T-helper 2 cell treated with Interferon-gamma antibody and Interleukin-4, amounts not matched to agents 100 ng/mL and 5 ng/mL, for 36 hours (primary cell): Measurements from ENCODE around the gene SGMS1. TPM values are rescaled to one million over a fixed set of nuclear protein-coding genes. Genes with fewer than 3 reads are reported as not detected.
"Not testable (repeated sequence)": the region's sequence is repeated elsewhere in the genome, so short reads cannot be mapped to it uniquely, and the experiment has no call there.

Experiments used
- intact Hi-C: fragments of 100-400 bp; cut with micrococcal nuclease; formaldehyde crosslinking; loops from one replicate; pipeline ENCODE4 v1.15.1; 2023
- total RNA-seq: library from RNA; stranded (reverse); gene quantifications from 2 replicates; pipeline ENCODE4 v1.2.3, GENCODE V29; 2022

The SGMS1 gene
- total RNA-seq, 1 donor from 2014 or later = 24.1 TPM

DNA sequence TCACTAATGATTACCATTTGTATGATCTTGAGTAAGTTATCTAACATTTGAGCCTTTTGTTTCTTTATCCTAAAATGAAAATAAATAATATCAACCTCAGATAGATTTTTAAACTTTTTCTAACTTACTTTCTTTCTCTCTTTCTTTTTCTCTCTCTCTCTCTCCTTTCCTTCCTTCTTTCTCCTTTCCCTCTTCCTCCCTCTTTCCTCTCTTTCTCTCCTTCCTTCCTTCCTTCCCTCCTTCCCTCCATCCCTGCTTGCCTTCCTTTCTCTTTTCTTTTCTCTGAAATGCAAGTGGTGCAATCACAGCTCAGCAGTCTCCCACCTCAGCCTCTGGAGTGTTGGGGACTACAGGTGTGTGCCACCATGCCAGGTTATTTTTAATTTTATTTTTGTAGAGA lies 239.5 kb downstream of the SGMS1 start:
- intact Hi-C loops = no loop called here

DNA sequence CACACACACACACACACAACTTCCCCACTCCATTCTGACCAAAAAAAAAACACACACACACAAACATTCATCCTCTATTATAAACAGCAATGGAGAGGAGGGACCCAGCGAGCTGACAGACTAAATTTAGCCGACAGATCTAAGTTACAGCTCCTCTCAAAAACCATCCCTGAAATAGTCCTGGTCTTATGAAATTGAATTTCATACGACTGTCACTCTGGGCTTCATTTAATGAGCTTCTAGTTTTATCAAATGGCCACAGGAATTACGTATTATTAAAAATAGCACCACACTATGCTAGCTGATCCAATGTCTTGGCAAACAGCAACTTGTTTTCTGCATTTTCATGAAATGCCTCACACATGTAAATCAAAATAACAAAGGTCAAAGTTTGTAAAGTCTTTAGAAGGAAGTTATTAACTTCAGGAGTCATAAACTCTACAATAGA lies 241.2 kb downstream of the SGMS1 start:
- intact Hi-C loops = no loop called here

DNA sequence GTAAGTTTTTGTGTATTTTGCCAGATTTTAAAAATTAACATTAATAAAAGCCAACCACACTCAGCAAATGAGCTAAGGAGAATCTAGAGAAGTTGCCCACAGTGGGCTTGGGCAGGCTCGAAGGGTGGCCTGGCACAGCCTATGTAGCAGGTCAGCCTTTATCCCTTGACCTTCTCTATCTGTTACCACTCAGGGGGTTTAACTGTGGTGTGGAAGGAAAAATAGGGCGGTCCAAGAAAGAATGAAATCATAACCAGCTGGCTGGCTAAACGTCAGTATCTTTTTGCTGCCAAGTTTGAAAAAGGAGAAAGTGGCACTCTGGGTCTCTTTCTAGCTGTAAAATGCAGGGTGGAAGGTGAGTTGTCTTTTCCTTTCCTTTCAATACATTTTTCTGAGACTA lies 242.1 kb downstream of the SGMS1 start:
- intact Hi-C loops = no loop called here

DNA sequence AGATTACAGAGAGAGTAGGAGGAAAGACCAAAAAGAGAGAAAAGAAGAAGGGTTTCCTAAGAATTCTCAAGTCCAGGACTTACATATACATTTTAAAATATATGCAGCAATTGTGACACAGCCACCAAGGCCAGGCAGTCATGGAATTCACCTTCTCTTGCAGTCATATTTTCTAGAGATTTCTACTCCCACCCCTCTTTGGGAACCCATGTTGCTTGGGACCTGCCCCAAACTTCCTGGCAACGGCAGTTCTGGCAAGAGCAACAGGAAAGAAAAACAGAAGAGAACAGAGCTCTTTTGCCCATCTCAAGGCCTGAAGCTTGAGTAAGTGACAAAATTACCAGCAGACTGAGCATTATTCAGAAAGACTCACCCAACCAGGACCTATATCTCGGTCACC lies 244.1 kb downstream of the SGMS1 start:
- intact Hi-C loops = no loop called here

DNA sequence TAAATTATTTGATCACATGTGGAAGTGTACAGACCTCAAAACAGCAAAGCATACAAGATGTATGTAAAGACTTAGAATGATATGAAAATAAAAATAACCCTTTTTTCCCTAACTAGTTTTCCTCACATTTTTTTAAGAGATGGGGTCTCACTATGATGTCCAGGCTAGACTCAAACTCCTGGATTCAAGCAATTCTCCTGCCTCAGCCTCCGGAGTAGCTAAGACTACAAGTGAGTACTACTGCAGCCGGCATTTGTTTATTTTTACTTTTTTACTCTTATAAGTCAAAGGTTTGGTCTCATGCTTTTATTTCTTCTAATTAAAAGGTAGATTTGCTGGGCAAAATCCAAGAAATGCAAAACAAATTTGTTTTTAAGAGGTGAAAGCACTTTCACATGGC lies 248.0 kb downstream of the SGMS1 start:
- intact Hi-C loops = no loop called here

DNA sequence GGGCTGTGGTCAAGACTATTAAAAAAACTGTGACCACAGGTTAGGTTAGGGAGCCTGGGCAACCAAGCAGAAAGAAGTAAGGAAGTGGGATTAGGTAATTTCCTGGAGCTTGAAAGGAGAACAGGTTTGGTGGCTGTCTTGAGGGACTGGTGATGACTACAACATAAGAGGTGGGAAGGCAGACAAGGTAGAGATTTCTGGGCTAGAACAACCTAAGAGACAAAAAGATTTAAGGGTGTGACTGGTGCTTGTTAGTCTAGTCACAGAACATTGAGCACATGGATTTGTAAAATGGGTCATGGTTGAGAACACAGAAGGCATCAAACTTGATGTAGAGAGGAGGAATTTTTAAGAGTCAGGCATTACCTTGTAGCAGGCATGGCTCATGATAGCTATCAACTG lies 248.7 kb downstream of the SGMS1 start:
- intact Hi-C loops = no loop called here

DNA sequence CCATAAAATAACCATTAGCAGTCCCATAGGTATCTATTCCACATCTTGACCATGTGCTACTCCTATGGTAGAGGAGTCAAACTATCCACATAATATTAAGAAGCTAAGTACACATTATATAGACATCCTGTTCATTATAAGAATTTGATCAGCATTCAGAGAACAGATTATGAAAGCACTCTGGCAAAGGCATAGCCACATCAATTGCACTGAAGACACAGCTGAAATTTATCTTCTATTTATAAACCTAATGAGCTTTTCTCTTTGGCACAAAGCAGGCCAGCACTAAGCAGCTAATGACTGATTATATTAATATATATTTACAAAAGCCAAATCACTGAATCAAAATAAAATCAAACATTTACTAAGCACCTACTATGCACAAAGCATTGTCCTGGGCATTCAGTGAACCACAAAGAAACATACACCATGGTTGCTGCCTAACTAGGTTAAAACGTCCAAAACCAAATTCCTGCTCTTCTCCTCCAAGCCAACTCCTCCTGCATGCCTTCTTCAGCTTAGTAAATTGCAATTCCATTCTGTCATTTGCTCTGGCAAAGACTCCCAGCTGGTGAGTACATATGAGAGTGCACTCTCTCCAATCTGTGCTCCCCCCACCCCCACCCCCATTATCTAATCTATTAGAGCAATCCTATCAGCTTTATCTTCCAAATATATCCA lies 249.8 kb downstream of the SGMS1 start:
- intact Hi-C loops = no loop called here

DNA sequence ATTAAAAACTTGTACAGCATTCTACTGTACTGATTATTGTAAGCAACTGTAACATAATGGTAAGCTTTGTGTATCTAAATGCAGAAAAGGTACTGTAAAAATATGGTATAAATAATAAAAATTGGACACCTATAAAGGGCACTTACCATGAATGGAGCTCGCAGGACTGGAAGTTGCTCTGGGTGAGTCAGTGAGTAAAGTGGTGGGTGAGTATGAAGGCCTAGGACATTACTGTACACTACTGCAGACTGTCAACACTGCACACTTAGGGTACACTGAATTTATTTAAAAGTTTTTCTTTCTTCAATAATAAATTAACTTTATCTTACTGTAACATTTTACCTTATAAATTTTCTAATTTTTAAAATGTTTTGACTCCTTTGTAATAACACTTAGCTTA lies 253.8 kb downstream of the SGMS1 start:
- intact Hi-C loops = no loop called here

DNA sequence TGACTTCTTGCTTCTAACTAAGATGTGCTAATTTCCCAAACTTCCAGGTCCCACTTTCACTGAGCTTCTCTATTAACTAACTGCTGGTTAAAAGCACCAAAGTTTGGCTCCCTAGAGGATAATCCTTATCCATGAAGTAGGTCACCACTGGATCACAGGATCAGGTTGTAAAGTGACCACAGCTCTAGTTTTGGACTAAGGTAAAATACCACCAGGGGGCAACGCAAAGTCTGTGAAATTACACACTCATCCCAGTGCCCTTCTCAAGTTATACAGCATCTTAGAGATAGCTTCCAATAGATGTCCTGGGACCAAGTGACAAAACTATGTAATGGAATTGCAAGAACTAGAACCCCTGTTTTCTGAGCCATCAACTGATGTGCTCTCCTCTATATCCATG lies 256.0 kb downstream of the SGMS1 start:
- intact Hi-C loops = loop anchor here (1.0 kb wide), 1 partner anchor 53 kb away; no protein-coding TSS in a partner anchor

DNA sequence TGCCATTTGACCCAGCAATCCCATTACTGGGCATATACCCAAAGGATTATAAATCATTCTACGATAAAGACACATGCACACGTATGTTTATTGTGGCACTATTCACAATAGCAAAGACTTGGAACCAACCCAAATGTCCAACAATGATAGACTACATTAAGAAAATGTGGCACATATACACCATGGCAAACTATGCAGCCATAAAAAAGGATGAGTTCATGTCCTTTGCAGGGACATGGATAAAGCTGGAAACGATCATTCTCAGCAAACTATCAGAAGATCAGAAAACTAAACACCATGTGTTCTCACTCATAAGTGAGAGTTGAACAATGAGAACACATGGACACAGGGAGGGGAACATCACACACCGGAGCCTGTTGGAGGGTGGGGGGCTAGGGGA lies 257.3 kb downstream of the SGMS1 start:
- intact Hi-C loops = not testable (repeated sequence)

DNA sequence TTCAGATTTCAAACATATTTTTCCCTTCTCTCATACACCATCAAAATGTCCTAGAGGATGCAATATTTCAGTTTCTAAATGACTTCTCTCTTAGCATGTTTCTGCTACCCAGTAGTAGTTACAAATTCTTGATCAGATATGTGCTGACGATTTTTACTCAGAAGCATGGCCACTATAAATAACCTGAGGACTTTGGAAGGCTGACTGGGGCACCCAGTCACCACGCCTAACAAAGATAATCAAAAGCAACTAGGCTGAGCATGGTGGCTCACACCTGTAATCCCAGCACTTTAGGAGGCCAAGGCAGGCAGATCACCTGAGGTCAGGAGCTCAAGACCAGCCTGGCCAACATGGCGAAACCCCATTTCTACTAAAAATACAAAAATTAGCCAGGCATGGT lies 259.0 kb downstream of the SGMS1 start:
- intact Hi-C loops = not testable (repeated sequence)

DNA sequence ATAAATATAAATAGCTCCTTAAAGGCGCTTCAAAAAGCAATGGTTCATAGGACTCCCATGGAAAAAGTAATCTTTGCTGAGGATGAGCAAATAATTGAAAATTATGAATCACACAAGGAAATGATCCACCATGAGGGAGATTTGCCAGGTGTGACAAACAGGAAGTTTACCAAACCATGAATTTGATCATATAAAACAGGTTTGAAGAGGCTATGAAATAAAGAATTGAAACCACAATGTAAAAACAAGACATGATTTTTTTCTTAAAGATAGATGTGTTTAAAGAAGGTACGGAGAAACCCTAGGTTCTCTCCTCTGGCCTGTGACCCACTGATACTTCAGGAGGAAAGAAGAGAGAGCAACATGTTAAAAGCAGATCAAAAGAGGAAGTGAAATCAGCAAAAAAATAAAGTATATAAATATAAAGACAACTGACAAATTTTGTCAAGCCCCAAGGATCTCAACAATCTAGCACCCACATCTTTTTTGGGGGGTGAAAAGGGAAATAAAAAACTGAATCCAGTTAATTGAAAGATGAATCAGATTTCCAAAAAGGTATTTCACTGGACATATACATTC lies 261.1 kb downstream of the SGMS1 start:
- intact Hi-C loops = no loop called here

DNA sequence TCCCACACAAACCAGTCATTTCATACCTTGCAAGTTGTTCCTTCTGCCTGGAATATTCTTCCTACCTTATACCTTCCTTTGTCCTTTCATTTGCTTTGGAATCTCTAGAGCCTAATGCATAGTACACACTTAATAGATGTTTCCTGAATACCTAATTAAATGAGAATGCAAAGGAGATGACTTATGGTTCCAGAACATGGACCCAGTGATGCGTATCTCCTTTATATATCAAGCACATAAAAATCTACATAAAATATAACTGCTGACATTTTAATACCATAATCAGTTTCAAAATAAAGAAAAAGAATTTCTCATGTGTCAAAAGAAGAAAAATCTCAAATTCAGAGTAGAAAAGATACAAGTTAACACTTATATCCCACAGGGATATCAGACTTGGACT lies 261.8 kb downstream of the SGMS1 start:
- intact Hi-C loops = no loop called here

DNA sequence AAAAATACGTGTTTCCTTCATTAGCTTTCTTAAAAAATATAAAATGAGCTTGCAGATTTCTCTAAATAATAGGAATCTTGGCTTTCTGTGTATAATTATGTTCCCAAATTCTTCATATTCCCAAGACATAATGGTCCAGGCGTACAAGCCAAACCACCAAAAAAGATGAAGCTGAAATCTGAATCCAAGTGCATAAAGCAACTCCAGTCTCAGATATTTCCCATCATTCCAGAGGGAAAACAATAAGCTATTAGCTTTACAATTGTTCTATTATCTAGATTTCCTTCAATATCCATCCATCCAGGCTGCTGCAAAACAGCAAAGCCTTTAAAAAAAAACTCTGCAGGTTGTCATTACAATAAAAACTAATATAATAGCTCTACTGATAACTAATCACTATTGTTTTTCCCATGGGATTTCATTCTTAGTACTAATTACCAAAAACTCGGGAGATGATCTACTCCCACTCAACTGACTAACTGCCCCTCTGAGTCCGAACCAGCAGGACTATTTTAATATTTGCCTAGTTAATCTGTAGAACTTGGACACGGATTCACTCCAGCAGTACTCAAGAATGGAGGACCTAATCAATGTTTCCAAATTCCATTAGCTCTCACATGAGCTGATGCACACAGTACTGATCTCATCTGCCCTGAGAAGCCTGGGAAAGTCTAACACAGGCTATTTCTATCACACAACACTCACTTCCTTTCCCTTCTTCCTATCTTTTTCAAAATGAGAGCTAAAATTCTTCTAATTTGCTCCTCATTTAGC lies 263.5 kb downstream of the SGMS1 start:
- intact Hi-C loops = no loop called here

DNA sequence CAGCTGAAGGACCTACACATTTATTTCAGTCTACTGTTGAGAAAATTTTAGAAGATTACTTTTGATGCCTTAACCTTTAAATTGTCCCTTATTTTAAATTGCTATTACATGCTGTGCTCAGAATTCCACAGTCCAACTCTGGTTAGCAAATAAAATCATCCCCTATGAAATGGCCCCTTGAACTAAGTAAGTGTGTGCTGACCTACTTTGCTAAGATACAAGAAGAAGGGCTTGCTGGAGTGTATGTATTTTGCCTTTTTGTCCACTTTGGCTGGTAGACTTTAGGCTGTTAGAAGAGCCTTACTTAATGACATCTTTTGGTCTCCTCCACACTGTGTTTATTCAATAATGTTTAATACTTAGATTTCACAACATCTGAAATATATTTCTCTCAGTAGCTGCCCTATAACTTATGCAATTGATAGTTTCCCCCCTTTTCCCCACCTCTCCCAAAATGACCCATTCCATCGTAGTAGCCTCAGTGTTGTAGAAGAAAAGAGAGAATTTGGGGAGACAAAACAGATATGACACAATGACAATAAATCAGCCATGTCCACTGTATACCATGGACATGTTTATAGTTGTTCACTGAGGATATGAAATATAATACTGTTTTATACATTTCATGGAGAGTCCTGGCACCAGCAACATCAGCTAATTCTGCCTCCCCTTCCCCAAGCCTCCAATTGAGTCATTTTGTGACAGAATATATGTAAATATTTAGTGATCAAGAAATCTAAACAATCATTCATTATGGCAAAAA lies 264.6 kb downstream of the SGMS1 start:
- intact Hi-C loops = no loop called here

DNA sequence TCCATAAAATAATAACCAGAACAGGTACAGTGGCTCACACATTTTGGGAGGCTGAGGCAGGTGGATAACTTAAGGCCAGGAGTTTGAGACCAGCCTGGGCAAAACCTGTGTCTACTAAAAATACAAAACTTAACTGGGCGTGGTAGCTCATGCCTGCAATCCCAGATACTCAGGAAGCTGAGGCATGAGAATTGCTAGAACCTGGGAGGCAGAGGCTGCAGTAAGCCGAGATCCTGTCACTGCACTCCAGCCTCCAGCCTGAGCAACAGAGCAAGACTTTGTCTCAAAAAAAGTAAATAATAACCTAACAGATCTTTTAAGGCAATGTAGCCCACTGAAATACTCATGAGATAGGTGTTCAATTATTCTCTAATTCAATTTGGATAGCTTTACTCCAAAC lies 265.3 kb downstream of the SGMS1 start:
- intact Hi-C loops = no loop called here

DNA sequence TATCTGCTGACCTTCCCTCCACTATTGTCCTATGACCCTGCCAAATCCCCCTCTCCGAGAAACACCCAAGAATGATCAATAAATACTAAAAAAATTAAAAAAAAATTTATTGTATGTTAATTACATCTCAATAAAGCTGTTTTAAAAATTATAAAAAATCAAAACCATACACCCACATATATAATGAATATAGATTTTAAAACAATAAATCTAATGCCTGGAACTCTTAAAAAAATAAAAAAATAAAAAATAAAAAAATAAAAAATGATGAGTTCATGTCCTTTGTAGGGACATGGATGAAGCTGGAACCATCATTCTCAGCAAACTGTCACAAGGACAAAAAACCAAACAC lies 267.3 kb downstream of the SGMS1 start:
- intact Hi-C loops = not testable (repeated sequence)

DNA sequence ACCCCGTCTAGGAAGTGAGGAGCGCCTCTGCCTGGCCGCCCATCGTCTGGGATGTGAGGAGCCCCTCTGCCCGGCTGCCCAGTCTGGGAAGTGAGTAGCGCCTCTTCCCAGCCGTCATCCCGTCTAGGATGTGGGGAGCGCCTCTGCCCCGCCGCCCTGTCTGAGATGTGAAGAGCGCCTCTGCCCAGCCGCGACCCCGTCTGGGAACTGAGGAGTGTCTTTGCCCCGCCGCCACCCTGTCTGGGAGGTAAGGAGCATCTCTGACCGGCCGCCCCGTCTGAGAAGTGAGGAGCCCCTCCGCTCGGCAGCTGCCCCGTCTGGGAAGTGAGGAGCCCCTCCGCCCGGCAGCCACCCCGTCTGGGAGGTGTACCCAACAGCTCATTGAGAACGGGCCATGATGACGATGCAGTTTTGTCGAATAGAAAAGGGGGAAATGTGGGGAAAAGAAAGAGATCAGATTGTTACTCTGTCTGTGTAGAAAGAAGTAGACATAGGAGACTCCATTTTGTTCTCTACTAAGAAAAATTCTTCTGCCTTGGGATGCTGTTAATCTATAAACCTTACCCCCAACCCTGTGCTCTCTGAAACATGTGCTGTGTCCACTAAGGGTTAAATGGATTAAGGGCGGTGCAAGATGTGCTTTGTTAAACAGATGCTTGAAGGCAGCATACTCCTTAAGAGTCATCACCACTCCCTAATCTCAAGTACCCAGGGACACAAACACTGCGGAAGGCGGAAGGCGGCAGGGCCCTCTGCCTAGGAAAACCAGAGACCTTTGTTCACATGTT lies 267.9 kb downstream of the SGMS1 start:
- intact Hi-C loops = not testable (repeated sequence)

DNA sequence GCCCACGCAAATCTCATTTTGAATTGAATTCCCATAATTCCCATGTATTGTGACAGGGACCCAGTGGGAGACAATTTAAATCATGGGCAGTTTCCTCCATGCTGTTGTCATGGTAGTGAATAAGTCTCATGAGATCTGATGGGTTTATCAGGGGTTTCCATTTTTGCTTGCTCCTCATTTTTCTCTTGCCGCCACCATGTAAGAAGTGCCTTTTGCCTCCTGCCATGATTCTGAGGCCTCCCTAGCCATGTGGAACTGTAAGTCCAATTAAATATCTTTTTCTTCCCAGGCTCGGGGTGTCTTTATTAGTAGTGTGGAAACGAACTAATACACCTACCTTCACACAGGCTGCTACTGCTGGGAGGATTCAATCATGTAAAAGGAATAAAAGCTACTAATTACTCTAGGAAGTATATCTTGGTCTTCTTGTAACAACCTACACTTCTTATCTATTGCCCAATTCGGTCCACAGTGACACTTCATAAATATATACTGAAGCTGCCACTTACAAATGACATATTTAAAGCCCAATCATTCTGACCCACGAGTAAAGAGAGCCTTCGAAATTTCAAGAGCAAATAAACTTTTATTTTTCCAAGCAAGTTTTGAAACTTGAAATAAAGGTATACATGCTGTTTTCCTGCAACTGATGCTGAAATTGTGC lies 272.1 kb downstream of the SGMS1 start:
- intact Hi-C loops = no loop called here

DNA sequence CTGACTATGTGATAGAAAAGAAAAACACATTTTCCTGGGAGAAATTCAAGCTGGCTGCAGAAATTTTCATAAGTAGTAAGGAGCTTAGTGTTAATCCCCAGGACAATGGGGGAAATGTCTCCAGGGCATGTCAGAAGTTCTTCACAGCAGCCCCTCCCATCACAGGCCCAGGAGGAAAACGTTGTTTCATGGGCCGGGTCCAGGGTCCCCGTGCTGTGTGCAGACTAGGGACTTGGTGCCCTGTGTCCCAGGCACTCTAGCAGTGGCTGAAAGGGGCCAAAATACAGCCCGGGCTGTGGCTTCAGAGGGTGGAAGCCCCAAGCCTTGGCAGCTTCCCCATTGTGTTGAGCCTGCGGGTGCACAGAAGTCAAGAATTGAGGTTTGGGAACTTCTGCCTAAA lies 273.4 kb downstream of the SGMS1 start:
- intact Hi-C loops = no loop called here

DNA sequence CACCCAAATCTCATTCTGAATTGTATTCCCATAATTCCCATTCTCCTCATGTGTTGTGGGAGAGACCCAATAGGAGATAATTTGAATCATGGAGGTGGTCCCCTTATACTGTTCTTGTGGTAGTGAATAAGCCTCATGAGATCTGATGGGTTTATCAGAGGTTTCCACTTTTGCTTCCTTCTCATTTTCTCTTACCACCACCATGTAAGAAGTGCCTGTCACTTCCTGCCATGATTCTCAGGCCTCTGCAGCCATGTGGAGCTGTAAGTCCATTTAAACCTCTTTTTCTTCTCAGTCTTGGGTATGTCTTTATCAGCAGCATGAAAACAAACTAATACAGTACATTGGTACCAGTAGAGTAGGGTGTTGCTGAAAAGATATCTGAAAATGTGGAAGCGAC lies 274.2 kb downstream of the SGMS1 start:
- intact Hi-C loops = no loop called here
